NCI-H345 treated with DMSO at 0.1 percent for 48 hours (cell line): ENCODE measurements around the gene TPD52L1.
"Not testable (repeated sequence)": the region's sequence is repeated elsewhere in the genome, so short reads cannot be mapped to it uniquely, and the experiment has no call there.

Experiments used
- DNase-seq: peaks from one replicate; lab custom pipeline; 2025; ENCODE audit not compliant: unreplicated experiment; lab: John Stamatoyannopoulos, UW

The TPD52L1 gene

GRCh38 chr6:125269328-125269985, 115.9 kb downstream of the TPD52L1 start:
- DNase-seq = no peak

GRCh38 chr6:125270380-125270779, 116.8 kb downstream of the TPD52L1 start:
- DNase-seq = no peak

- no peak for DNase-seq
Observed at GRCh38 chr6:125271486-125272159, 118.0 kb downstream of the TPD52L1 start.

GRCh38 chr6:125273251-125273650, 119.7 kb downstream of the TPD52L1 start:
- no peak for DNase-seq

- no peak for DNase-seq
Observed at GRCh38 chr6:125273965-125274364, 120.4 kb downstream of the TPD52L1 start.

GRCh38 chr6:125274935-125275334, 121.4 kb downstream of the TPD52L1 start:
- DNase-seq = no peak

GRCh38 chr6:125275779-125276178, 122.2 kb downstream of the TPD52L1 start:
- no peak for DNase-seq

- no peak for DNase-seq
Observed at GRCh38 chr6:125277838-125278237, 124.3 kb downstream of the TPD52L1 start.

GRCh38 chr6:125279961-125280360, 126.4 kb downstream of the TPD52L1 start:
- no peak for DNase-seq

- not testable (repeated sequence) for DNase-seq
Observed at GRCh38 chr6:125280370-125281035, 126.9 kb downstream of the TPD52L1 start.

- DNase-seq = not testable (repeated sequence)
Observed at GRCh38 chr6:125282470-125282869, 128.9 kb downstream of the TPD52L1 start.

- no peak for DNase-seq
Observed at GRCh38 chr6:125285353-125285752, 131.8 kb downstream of the TPD52L1 start.

GRCh38 chr6:125285936-125286335, 132.4 kb downstream of the TPD52L1 start:
- DNase-seq = no peak

GRCh38 chr6:125287718-125288117, 134.1 kb downstream of the TPD52L1 start:
- no peak for DNase-seq

- no peak for DNase-seq
Observed at GRCh38 chr6:125293587-125293986, 140.0 kb downstream of the TPD52L1 start.

GRCh38 chr6:125294036-125294435, 140.5 kb downstream of the TPD52L1 start:
- DNase-seq = no peak

GRCh38 chr6:125294925-125295324, 141.4 kb downstream of the TPD52L1 start:
- no peak for DNase-seq

- DNase-seq = no peak
Observed at GRCh38 chr6:125296471-125296870, 142.9 kb downstream of the TPD52L1 start.

GRCh38 chr6:125299257-125299656, 145.7 kb downstream of the TPD52L1 start:
- no peak for DNase-seq

- DNase-seq = peak; percentile 5
Observed at GRCh38 chr6:125300992-125301434, 147.4 kb downstream of the TPD52L1 start.

- peak; percentile 37 for DNase-seq
Observed at GRCh38 chr6:125301435-125302391, 148.1 kb downstream of the TPD52L1 start, which contains the start of gene HDDC2. Gene HDDC2, minus strand, starts transcription at chr6:125301967. Its CDS starts 35 bp downstream, at chr6:125301932.
